Gastroesophageal sphincter (tissue), 3 donors: ENCODE measurements around the gene ZNF791.

Experiments
- EP300 ChIP-seq: sonication (generic); formaldehyde crosslinking; IDR thresholded peaks from one replicate; pipeline ENCODE4 v1.6.1; 2017; ENCODE audit warnings: antibody characterized with exemption, mild to moderate bottlenecking
- POLR2A ChIP-seq, 2 donors: fragments of 450-650 bp; IDR thresholded peaks; one replicate each; pipeline ENCODE4 v1.6.1; 2017; ENCODE audit warnings: antibody characterized with exemption in 2 of 2, mild to moderate bottlenecking in 2 of 2, moderate library complexity in 1 of 2
- POLR2AphosphoS5 ChIP-seq: sonication (generic); formaldehyde crosslinking; IDR thresholded peaks from one replicate; pipeline ENCODE4 v1.6.1; 2017; ENCODE audit warnings: antibody characterized with exemption
- TF ChIP-seq, protein P1 (sequence below), 4 experiments: fragments of 200-600 bp in 2 of 4; fragments of 450-650 bp in 2 of 4; sonication (generic) in 1 of 4; IDR thresholded peaks; one replicate each; pipeline ENCODE4 v1.5.1; 2017 to 2019; ENCODE audit warnings: antibody characterized with exemption in 4 of 4, mild to moderate bottlenecking in 2 of 4, moderate library complexity in 2 of 4

GRCh38 chr19:12669270-12670158 lies 58.8 kb downstream of the ZNF791 start:
- TF ChIP-seq, protein P1, sequence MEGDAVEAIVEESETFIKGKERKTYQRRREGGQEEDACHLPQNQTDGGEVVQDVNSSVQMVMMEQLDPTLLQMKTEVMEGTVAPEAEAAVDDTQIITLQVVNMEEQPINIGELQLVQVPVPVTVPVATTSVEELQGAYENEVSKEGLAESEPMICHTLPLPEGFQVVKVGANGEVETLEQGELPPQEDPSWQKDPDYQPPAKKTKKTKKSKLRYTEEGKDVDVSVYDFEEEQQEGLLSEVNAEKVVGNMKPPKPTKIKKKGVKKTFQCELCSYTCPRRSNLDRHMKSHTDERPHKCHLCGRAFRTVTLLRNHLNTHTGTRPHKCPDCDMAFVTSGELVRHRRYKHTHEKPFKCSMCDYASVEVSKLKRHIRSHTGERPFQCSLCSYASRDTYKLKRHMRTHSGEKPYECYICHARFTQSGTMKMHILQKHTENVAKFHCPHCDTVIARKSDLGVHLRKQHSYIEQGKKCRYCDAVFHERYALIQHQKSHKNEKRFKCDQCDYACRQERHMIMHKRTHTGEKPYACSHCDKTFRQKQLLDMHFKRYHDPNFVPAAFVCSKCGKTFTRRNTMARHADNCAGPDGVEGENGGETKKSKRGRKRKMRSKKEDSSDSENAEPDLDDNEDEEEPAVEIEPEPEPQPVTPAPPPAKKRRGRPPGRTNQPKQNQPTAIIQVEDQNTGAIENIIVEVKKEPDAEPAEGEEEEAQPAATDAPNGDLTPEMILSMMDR (IDR thresholded peaks at IDR 0.05) = peak in 1 of 4 experiments; percentile 29
- TF ChIP-seq EP300 = no peak
- TF ChIP-seq POLR2AphosphoS5 = peak; percentile 62
- TF ChIP-seq POLR2A (IDR thresholded peaks at IDR 0.05) = peak; percentile 11 to 13
